Lung (tissue), 12 donors: ENCODE results near the gene ZXDC. TPM values are rescaled to one million over a fixed set of nuclear protein-coding genes. Genes with fewer than 3 reads are reported as not detected.

Experiments
- ATAC-seq: fragments of 200-7000 bp; cut with Tn5 transposase; one replicate; pipeline ENCODE4 v1.9.1; 2020; ENCODE audit warnings: moderate number of reproducible peaks; ENCODE audit not compliant: insufficient read depth, low FRiP score
- DNase-seq, 3 donors: peaks; one replicate each; pipeline ENCODE4 v3.0.0-alpha.2; 2013 to 2017
- H3K27ac ChIP-seq, 2 donors: one replicate each; pipeline ENCODE4 v1.5.1; 2013; ENCODE audit warnings: mild to moderate bottlenecking in 2 of 2, moderate library complexity in 2 of 2, control low read depth in 1 of 2, inconsistent platforms in 1 of 2, low read depth in 1 of 2, low read length in 1 of 2
- H3K27me3 ChIP-seq, 3 donors: one replicate each; pipeline ENCODE4 v1.5.1; 2013; ENCODE audit warnings: low read length in 2 of 3; ENCODE audit not compliant: control insufficient read depth in 3 of 3, insufficient read depth in 3 of 3
- H3K36me3 ChIP-seq, 4 donors: one replicate each; pipeline ENCODE4 v1.5.1; 2013; ENCODE audit warnings: low read length in 4 of 4, mild to moderate bottlenecking in 1 of 4, moderate library complexity in 1 of 4; ENCODE audit not compliant: control insufficient read depth in 4 of 4, insufficient read depth in 4 of 4
- H3K4me1 ChIP-seq, 5 donors: one replicate each; pipeline ENCODE4 v1.5.1; 2013; ENCODE audit warnings: low read length in 5 of 5, mild to moderate bottlenecking in 2 of 5, moderate library complexity in 1 of 5; ENCODE audit not compliant: control insufficient read depth in 5 of 5, insufficient read depth in 5 of 5
- H3K4me3 ChIP-seq: one replicate; pipeline ENCODE4 v1.5.1; 2013; ENCODE audit warnings: mild to moderate bottlenecking, control low read depth, moderate library complexity
- H3K9ac ChIP-seq, 2 donors: one replicate each; pipeline ENCODE4 v1.5.1; 2013; ENCODE audit warnings: low read length in 2 of 2, control low read depth in 1 of 2; ENCODE audit not compliant: insufficient read depth in 1 of 2
- H3K9me3 ChIP-seq, 4 donors: one replicate each; pipeline ENCODE4 v1.5.1; 2013; ENCODE audit warnings: low read length in 3 of 4, mild to moderate bottlenecking in 1 of 4, moderate library complexity in 1 of 4; ENCODE audit not compliant: control insufficient read depth in 4 of 4, insufficient read depth in 3 of 4
- CTCF ChIP-seq: IDR thresholded peaks from 2 replicates; pipeline ENCODE4 v1.5.1; 2012; ENCODE audit warnings: mild to moderate bottlenecking; ENCODE audit errors: control extremely low read depth, extremely low read depth
- WGBS, 2 donors: extraction: QIAGEN DNeasy Blood & Tissue Kit; methylation state at CpG; one replicate each; pipeline ENCODE4 v1.1.7; 2013; 5-methylcytosine and 5-hydroxymethylcytosine counted together
- polyA plus RNA-seq, 2 donors: library from polyadenylated mRNA; stranded (reverse); fragments of 200-250 nt; gene quantifications; one replicate each; pipeline ENCODE4 v1.2.1, GENCODE V29; 2013
- total RNA-seq, 2 donors: library from RNA; depleted of rRNA in 1 of 2; stranded (reverse); fragments of >200 nt in 1 of 2; gene quantifications; one replicate each; pipeline ENCODE4 v1.2.1, GENCODE V29; 2014 to 2021
- donor health status: control.
- donor health status: control.
- donor health status: Bipolar disorder and iron deficiency.
- donor health status: healthy.
- donor health status: DM: yes; HTN: yes; CAD: no.

Gene ZXDC
- total and polyA plus RNA-seq, 4 donors: 12.9 to 49.5 (median 29.8) TPM

- H3K4me1 ChIP-seq: peaks cover 0 to 12% (median 0%) of the 10 kb centered on the region in 5 donors
- H3K36me3 ChIP-seq: peaks cover 3 to 49% (median 7%) of the 10 kb centered on the region in 4 donors
- no peaks in the 10 kb centered on the region for H3K27me3 ChIP-seq
- 88 to 90% methylated on average over 12 of the region's 12 CpGs for WGBS, 2 donors
- no peak overlapping the region for H3K9ac ChIP-seq
- H3K4me3 ChIP-seq: no peak overlapping the region
- peak in 1 of 3 donors; percentile 6 for DNase-seq
- TF ChIP-seq CTCF: no peak
- H3K27ac ChIP-seq: no peak overlapping the region
- no peaks in the 10 kb centered on the region for H3K9me3 ChIP-seq
- ATAC-seq: no peak
These were observed 35.6 kb downstream of the ZXDC start for GRCh38 chr3:126439968-126440708.

GRCh38 chr3:126439346-126439967 lies 36.2 kb downstream of the ZXDC start:
- H3K27me3 ChIP-seq: no peaks in the 10 kb centered on the region
- no peaks in the 10 kb centered on the region for H3K9me3 ChIP-seq
- no peak overlapping the region for H3K4me3 ChIP-seq
- H3K27ac ChIP-seq: no peak overlapping the region
- TF ChIP-seq CTCF: no peak
- DNase-seq (peak in 1 of 3 donors; percentile 6), ATAC-seq (no peak)
- WGBS, 2 donors: 94 to 95% methylated on average over 15 of the region's 15 CpGs
- peaks cover 3 to 55% (median 7%) of the 10 kb centered on the region in 4 donors for H3K36me3 ChIP-seq
- H3K9ac ChIP-seq: no peak overlapping the region
- peaks cover 0 to 12% (median 0%) of the 10 kb centered on the region in 5 donors for H3K4me1 ChIP-seq

- DNase-seq: no peak
- no peak for TF ChIP-seq CTCF
- peaks cover 3 to 55% (median 7%) of the 10 kb centered on the region in 4 donors for H3K36me3 ChIP-seq
- no peaks in the 10 kb centered on the region for H3K27me3 ChIP-seq
- no peaks in the 10 kb centered on the region for H3K9me3 ChIP-seq
- H3K4me3 ChIP-seq: no peak overlapping the region
- H3K4me1 ChIP-seq: peaks cover 0 to 12% (median 0%) of the 10 kb centered on the region in 5 donors
- 93% methylated on average over 10 of the region's 10 CpGs for WGBS, 2 donors
- no peak overlapping the region for H3K27ac ChIP-seq
- no peak overlapping the region for H3K9ac ChIP-seq
- ATAC-seq: no peak
These were observed 36.9 kb downstream of the ZXDC start for GRCh38 chr3:126438746-126439145.
